Measurements from ENCODE around the gene PCLO.

GRCh38 chr7:82760831-82761230 lies 401.9 kb downstream of the PCLO start:
- TF ChIP-seq CTCF (conservative IDR thresholded peaks at IDR 0.05; ENCODE audit: low read depth, low read length): no peak
- no peak for TF ChIP-seq POLR2A (IDR thresholded peaks at IDR 0.05; ENCODE audit: low read depth, low read length)
- TF ChIP-seq FOS (IDR thresholded peaks at IDR 0.05; ENCODE audit: low read depth, low read length): no peak
- TF ChIP-seq NFE2L2 (IDR thresholded peaks at IDR 0.05; ENCODE audit: low read depth, low read length): no peak
- TF ChIP-seq USF2 (IDR thresholded peaks at IDR 0.05; ENCODE audit: low read depth, low read length): no peak
- TF ChIP-seq MAFK (IDR thresholded peaks at IDR 0.05; ENCODE audit: low read depth, low read length): no peak
- TF ChIP-seq RFX5 (IDR thresholded peaks at IDR 0.05; ENCODE audit: low read depth, low read length): no peak
- TF ChIP-seq MAZ (IDR thresholded peaks at IDR 0.05; ENCODE audit: borderline replicate concordance, low read depth, low read length): no peak
- TF ChIP-seq ELK1 (IDR thresholded peaks at IDR 0.05; ENCODE audit: borderline replicate concordance, low read depth, low read length): no peak
- TF ChIP-seq RCOR1 (IDR thresholded peaks at IDR 0.05; ENCODE audit: insufficient replicate concordance, low read length): no peak
- no peak for TF ChIP-seq CEBPB (IDR thresholded peaks at IDR 0.05; ENCODE audit: low read depth, low read length)
- TF ChIP-seq RAD21 (IDR thresholded peaks at IDR 0.05; ENCODE audit: low read length): no peak
- no peak for TF ChIP-seq SMC3 (IDR thresholded peaks at IDR 0.05; ENCODE audit: low read depth, low read length)
- TF ChIP-seq CHD1 (IDR thresholded peaks at IDR 0.05; ENCODE audit: low read depth, low read length): no peak
